ENCODE measurements around the gene BHLHA15.

BHLHA15 gene

DNA sequence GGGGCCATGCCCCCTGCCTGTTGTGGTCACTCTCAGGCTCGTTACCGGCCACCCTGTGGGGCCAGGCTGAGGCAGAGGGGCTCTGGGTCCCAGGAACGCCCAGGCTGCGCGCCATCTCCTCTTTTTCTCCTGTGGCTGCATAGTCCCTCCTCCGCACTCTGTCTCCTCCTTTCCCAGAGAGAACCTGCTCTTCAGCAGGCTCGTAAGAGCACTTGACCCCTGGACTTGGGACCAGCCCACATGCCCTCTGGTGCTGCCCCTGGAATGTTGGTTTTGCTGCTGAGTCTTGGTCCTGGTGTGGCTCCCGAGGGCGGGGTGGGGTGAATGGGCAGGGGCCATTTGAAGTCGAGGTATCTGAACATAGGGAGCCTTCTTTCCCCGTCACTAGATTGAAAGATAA lies 6.6 kb upstream of the BHLHA15 start:
- H3K4me3 ChIP-seq (ENCODE audit: low read length in 2 of 2) = no peak overlapping the region
- peak overlapping the region; percentile 3 for H3K9ac ChIP-seq (ENCODE audit: low read depth, low read length, poor library complexity)
- H4K8ac ChIP-seq (ENCODE audit: low read depth, low read length) = no peak overlapping the region
- H2AFZ ChIP-seq (ENCODE audit: low read length) = no peak overlapping the region
- H3K23ac ChIP-seq (ENCODE audit: low read depth, low read length, poor library complexity) = no peak overlapping the region
- H3K27me3 ChIP-seq (ENCODE audit: control insufficient read depth in 3 of 3, insufficient read depth in 3 of 3, low read depth in 1 of 3, low read length in 3 of 3) = no peaks in the 10 kb centered on the region
- no peak overlapping the region for H2BK12ac ChIP-seq (ENCODE audit: low read length)
- H2BK120ac ChIP-seq (ENCODE audit: low read depth, low read length) = no peak overlapping the region
- no peak overlapping the region for H3K4ac ChIP-seq (ENCODE audit: low read length)
- no peak overlapping the region for H2AK5ac ChIP-seq (ENCODE audit: low read depth, low read length)
- H3K4me2 ChIP-seq (ENCODE audit: insufficient read depth, low read length, poor library complexity, severe bottlenecking) = no peak overlapping the region
- H3K18ac ChIP-seq (ENCODE audit: low read length) = no peak overlapping the region
- no peaks in the 10 kb centered on the region for H3K4me1 ChIP-seq (ENCODE audit: control insufficient read depth in 2 of 2, insufficient read depth in 1 of 2, low read depth in 1 of 2, low read length in 2 of 2)
- no peak overlapping the region for H2BK5ac ChIP-seq (ENCODE audit: low read length)
- peaks cover 0 to 3% of the 10 kb centered on the region in 2 donors for H3K9me3 ChIP-seq (replicated peaks in 1 of 2; ENCODE audit: control insufficient read depth in 2 of 2, insufficient read depth in 1 of 2, low read depth in 1 of 2, low read length in 2 of 2)
- H3K36me3 ChIP-seq (replicated peaks in 1 of 2; ENCODE audit: control insufficient read depth in 2 of 2, insufficient read depth in 2 of 2, low read length in 2 of 2) = peaks cover 16 to 72% of the 10 kb centered on the region in 2 donors
- WGBS, 2 donors (ENCODE audit: extremely low coverage in 2 of 2, insufficient read length in 2 of 2, insufficient replicate concordance in 1 of 2) = no CpG with 5 or more reads among the region's 11 CpGs
- no peak overlapping the region for H3K27ac ChIP-seq (replicated peaks; ENCODE audit: low read length)
- no peak for DNase-seq (ENCODE audit: low spot score)
- H3K14ac ChIP-seq (ENCODE audit: low read length) = no peak overlapping the region
- H4K91ac ChIP-seq (ENCODE audit: low read depth, low read length, poor library complexity) = no peak overlapping the region
- H3K79me1 ChIP-seq (ENCODE audit: low read depth, low read length) = no peaks in the 10 kb centered on the region
- no peak overlapping the region for H2BK15ac ChIP-seq (ENCODE audit: low read length)

DNA sequence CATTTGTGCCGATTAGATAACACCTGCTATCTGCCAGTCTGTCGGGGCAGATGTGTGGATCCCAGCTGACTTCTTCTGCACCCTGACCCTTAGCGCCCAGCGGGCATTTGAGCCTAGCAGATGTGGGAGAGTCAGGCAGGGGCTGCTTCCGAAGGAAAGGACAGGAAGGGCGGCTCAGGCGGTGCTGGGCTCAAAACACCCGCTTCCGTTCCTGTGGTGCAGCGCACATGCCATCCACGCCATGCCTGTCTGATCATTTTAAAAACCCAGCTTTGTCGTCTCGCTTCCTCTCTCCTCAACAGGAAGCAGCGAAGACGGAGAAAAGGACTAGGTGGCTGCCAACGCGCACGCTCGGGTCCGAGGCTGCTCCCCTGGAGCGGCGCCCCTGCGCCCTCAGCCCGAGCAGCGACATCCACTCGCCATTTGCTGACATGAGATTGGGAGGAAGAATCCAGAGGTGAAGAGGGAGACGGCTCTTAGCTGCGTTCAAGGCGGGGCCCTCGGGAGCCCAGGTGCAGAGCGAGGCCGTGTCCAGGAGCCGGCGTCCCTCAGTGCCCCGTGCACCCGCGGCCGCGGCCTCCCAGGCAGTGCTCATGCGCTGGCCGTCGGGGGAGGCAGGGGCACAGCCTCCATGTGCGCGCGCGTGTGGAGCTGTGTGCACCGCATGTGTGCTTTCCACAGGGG lies 5.9 kb upstream of the BHLHA15 start:
- H2BK15ac ChIP-seq (ENCODE audit: low read length) = no peak overlapping the region
- H3K18ac ChIP-seq (ENCODE audit: low read length) = no peak overlapping the region
- H2AFZ ChIP-seq (ENCODE audit: low read length) = no peak overlapping the region
- no peak overlapping the region for H3K4me3 ChIP-seq (ENCODE audit: low read length in 2 of 2)
- DNase-seq (ENCODE audit: low spot score) = no peak
- H3K9me3 ChIP-seq (replicated peaks in 1 of 2; ENCODE audit: control insufficient read depth in 2 of 2, insufficient read depth in 1 of 2, low read depth in 1 of 2, low read length in 2 of 2) = no peaks in the 10 kb centered on the region
- no peaks in the 10 kb centered on the region for H3K79me1 ChIP-seq (ENCODE audit: low read depth, low read length)
- H3K4me1 ChIP-seq (ENCODE audit: control insufficient read depth in 2 of 2, insufficient read depth in 1 of 2, low read depth in 1 of 2, low read length in 2 of 2) = no peaks in the 10 kb centered on the region
- H2AK5ac ChIP-seq (ENCODE audit: low read depth, low read length) = no peak overlapping the region
- H3K9ac ChIP-seq (ENCODE audit: low read depth, low read length, poor library complexity) = peak overlapping the region; percentile 56
- H2BK120ac ChIP-seq (ENCODE audit: low read depth, low read length) = no peak overlapping the region
- no peak overlapping the region for H3K27ac ChIP-seq (replicated peaks; ENCODE audit: low read length)
- H3K4ac ChIP-seq (ENCODE audit: low read length) = no peak overlapping the region
- H3K14ac ChIP-seq (ENCODE audit: low read length) = peak overlapping the region; percentile 63
- H2BK5ac ChIP-seq (ENCODE audit: low read length) = no peak overlapping the region
- peaks cover 16 to 67% of the 10 kb centered on the region in 2 donors for H3K36me3 ChIP-seq (replicated peaks in 1 of 2; ENCODE audit: control insufficient read depth in 2 of 2, insufficient read depth in 2 of 2, low read length in 2 of 2)
- H4K8ac ChIP-seq (ENCODE audit: low read depth, low read length) = no peak overlapping the region
- no peaks in the 10 kb centered on the region for H3K27me3 ChIP-seq (ENCODE audit: control insufficient read depth in 3 of 3, insufficient read depth in 3 of 3, low read depth in 1 of 3, low read length in 3 of 3)
- H3K4me2 ChIP-seq (ENCODE audit: insufficient read depth, low read length, poor library complexity, severe bottlenecking) = no peak overlapping the region
- WGBS, 2 donors (ENCODE audit: extremely low coverage in 2 of 2, insufficient read length in 2 of 2, insufficient replicate concordance in 1 of 2) = no CpG with 5 or more reads among the region's 47 CpGs
- H3K23ac ChIP-seq (ENCODE audit: low read depth, low read length, poor library complexity) = no peak overlapping the region
- no peak overlapping the region for H2BK12ac ChIP-seq (ENCODE audit: low read length)
- H4K91ac ChIP-seq (ENCODE audit: low read depth, low read length, poor library complexity) = no peak overlapping the region

DNA sequence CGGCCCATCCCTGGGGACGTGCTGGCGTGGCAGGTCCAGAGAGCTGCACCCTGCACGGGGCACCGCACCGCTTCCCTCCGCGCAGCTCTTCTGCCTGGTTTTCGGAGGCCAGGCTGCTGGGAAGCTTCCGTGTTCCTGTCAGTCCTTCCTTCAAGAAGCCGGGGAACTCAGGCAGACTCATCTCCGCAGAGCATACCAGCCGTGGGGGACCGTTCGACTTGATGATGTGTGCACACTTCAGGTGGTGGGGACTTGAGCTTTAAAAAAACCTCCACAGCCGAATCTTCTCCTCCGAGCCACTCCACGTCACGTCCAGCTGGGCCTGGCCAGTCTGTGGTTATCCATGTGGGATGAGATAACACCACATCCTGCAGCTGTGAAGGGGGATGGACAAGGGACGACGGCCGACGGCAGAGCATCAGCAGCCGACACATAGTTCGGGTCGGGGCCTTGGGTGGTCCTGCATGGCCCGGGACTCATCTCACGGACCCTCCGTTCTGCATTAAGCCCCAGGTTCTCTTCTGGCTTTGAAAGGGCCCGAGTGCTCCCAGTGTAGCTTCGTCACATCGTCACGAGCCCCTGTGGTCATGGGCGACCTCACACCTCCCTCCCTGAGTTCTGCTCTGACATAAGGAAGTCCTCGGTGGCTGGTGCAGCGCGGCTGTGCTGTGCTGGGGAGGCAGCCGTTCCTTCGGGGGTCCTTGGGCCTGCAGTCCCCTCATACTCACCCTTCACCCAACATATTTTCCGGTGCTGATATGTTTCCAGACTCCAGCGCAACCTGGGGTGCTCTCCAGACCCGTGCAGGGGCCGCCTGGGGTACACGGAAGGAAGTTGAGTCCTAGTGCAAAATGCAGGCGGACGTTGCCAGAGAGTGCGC lies 4.5 kb upstream of the BHLHA15 start:
- Histone ChIP-seq H2BK120ac (ENCODE audit: low read depth, low read length) (no peak overlapping the region), H2AK5ac (ENCODE audit: low read depth, low read length) (no peak overlapping the region), H2BK5ac (ENCODE audit: low read length) (peak overlapping the region; percentile 29), H3K9me3 (replicated peaks in 1 of 2; ENCODE audit: control insufficient read depth in 2 of 2, insufficient read depth in 1 of 2, low read depth in 1 of 2, low read length in 2 of 2) (no peaks in the 10 kb centered on the region), H3K36me3 (replicated peaks in 1 of 2; ENCODE audit: control insufficient read depth in 2 of 2, insufficient read depth in 2 of 2, low read length in 2 of 2) (peaks cover 16 to 67% of the 10 kb centered on the region in 2 donors), H2AFZ (ENCODE audit: low read length) (no peak overlapping the region), H2BK12ac (ENCODE audit: low read length) (no peak overlapping the region), H4K91ac (ENCODE audit: low read depth, low read length, poor library complexity) (no peak overlapping the region), H3K18ac (ENCODE audit: low read length) (no peak overlapping the region), H4K8ac (ENCODE audit: low read depth, low read length) (no peak overlapping the region), H3K79me1 (ENCODE audit: low read depth, low read length) (peaks cover 2% of the 10 kb centered on the region), H3K23ac (ENCODE audit: low read depth, low read length, poor library complexity) (peak overlapping the region; percentile 80), H3K4me3 (ENCODE audit: low read length in 2 of 2) (no peak overlapping the region), H3K27ac (replicated peaks; ENCODE audit: low read length) (no peak overlapping the region), H3K4me2 (ENCODE audit: insufficient read depth, low read length, poor library complexity, severe bottlenecking) (no peak overlapping the region), H2BK15ac (ENCODE audit: low read length) (no peak overlapping the region), H3K4ac (ENCODE audit: low read length) (no peak overlapping the region), H3K27me3 (ENCODE audit: control insufficient read depth in 3 of 3, insufficient read depth in 3 of 3, low read depth in 1 of 3, low read length in 3 of 3) (no peaks in the 10 kb centered on the region), H3K9ac (ENCODE audit: low read depth, low read length, poor library complexity) (peak overlapping the region; percentile 21), H3K14ac (ENCODE audit: low read length) (no peak overlapping the region), H3K4me1 (ENCODE audit: control insufficient read depth in 2 of 2, insufficient read depth in 1 of 2, low read depth in 1 of 2, low read length in 2 of 2) (peaks cover 0 to 3% of the 10 kb centered on the region in 2 donors)
- WGBS, 2 donors (ENCODE audit: extremely low coverage in 2 of 2, insufficient read length in 2 of 2, insufficient replicate concordance in 1 of 2) = no CpG with 5 or more reads among the region's 47 CpGs
- no peak for DNase-seq (ENCODE audit: low spot score)

All from neuronal stem cell (in vitro differentiated cells).